ENCODE results near the gene PPP1R15A. TPM values are rescaled to one million over a fixed set of nuclear protein-coding genes. Genes with fewer than 3 reads are reported as not detected.
A peak's percentile ranks its signal among the peaks of the same experiment; 100 is the strongest.

The PPP1R15A gene
- total and polyA plus RNA-seq, 2 of the 8 experiments (the other 6 are each of a cell fraction or from before 2014, with no cell fraction given) = 4.1 to 14.0 TPM

DNA sequence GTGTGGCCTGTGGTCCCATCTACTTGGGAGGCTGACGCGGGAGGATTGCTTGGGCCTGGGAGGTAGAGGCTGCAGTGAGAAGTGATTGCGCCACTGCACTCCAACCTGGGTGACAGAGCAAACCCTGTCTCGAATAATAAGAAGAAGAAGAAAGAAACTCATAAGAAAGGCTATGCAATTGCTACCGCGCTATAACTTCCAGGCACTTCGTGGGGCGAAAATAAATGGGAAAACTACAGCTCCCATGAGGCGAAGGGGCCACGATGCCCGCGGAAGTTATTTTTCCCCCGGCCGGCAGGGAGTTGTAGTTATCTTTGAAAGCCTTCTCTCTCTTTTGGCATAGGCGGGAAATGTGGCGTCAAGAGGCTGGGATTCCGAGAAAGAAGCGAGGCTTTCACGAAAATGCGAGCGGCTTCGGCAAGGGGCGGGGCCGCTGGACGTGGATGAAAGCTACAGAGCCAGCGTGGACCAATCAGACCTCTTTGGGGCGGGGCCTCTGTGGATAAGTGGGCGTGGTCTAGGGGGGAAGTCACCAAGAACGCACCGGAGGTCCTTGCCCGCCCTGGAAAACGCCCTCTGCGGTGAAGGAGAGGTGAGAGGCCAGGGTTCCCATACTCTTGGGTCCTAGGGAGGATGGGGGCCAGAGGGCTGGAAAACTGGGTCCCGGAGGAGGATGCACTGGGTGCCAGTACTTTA is 27.7 kb downstream of the PPP1R15A start, which contains the start of gene NUCB1 (continued):
- TF ChIP-seq USF2 (IDR thresholded peaks at IDR 0.05; ENCODE audit: low read length) (no peak), CTBP2 (IDR thresholded peaks at IDR 0.05; ENCODE audit: borderline replicate concordance, insufficient read depth, insufficient read length, low read length) (peak; percentile 62), BRCA1 (IDR thresholded peaks at IDR 0.05; ENCODE audit: low read depth, low read length) (no peak), EGR1 (IDR thresholded peaks at IDR 0.05; ENCODE audit: borderline replicate concordance, low read depth, low read length) (no peak), ATF3 (IDR thresholded peaks at IDR 0.05; ENCODE audit: insufficient read depth, low read depth, low read length) (no peak), POLR2A (IDR thresholded peaks at IDR 0.05; ENCODE audit: control extremely low read depth in 1 of 2, low read depth in 2 of 2, low read length in 2 of 2) (0 out of 3 replicates have a peak, but pooled peaks of 1 of the 2 experiments have one; percentile 41), TAF1 (IDR thresholded peaks at IDR 0.05; ENCODE audit: low read depth, low read length) (no peak; the same call in 1 of the 2 replicates), SIRT6 (IDR thresholded peaks at IDR 0.05; ENCODE audit: low read length) (no peak), HDAC2 (IDR thresholded peaks at IDR 0.05; ENCODE audit: borderline replicate concordance in 1 of 2, low read depth in 2 of 2, low read length in 2 of 2) (no peak), KDM4A (IDR thresholded peaks at IDR 0.05; ENCODE audit: low read depth, low read length, severe bottlenecking) (no peak), SIN3A (conservative IDR thresholded peaks at IDR 0.05 in 1 of 2, IDR thresholded peaks at IDR 0.05 in 1 of 2; ENCODE audit: low read depth in 1 of 2, low read length in 2 of 2) (peak in 1 of 2 experiments; percentile 28; a peak in 1 of 4 replicates), SUZ12 (IDR thresholded peaks at IDR 0.05; ENCODE audit: low read length) (no peak), NRF1 (IDR thresholded peaks at IDR 0.05; ENCODE audit: low read depth, low read length) (no peak), TCF12 (IDR thresholded peaks at IDR 0.05; ENCODE audit: low read depth, low read length) (no peak), CHD2 (IDR thresholded peaks at IDR 0.05; ENCODE audit: low read length) (no peak), POLR2AphosphoS5 (IDR thresholded peaks at IDR 0.05; ENCODE audit: low read depth, low read length) (0 out of 2 replicates have a peak, but pooled peaks have one; percentile 27), SP2 (IDR thresholded peaks at IDR 0.05; ENCODE audit: low read length) (no peak), RXRA (IDR thresholded peaks at IDR 0.05; ENCODE audit: insufficient read depth, low read depth, low read length) (no peak), NANOG (IDR thresholded peaks at IDR 0.05; ENCODE audit: insufficient read depth, low read depth, low read length, poor library complexity, severe bottlenecking) (no peak), JUND (IDR thresholded peaks at IDR 0.05; ENCODE audit: low read length) (no peak), CREB1 (IDR thresholded peaks at IDR 0.05) (peak; percentile 47; the same call in 1 of the 2 replicates), SIX5 (IDR thresholded peaks at IDR 0.05; ENCODE audit: low read depth, low read length) (peak; percentile 76), TAF7 (optimal IDR thresholded peaks at IDR 0.05; ENCODE audit: borderline replicate concordance, low read depth, low read length) (no peak)

Data from H1 (cell line).